HepG2 (cell line): ENCODE measurements around the gene DSTYK. TPM values are rescaled to one million over a fixed set of nuclear protein-coding genes. Genes with fewer than 3 reads are reported as not detected.

Experiments used
- CHCHD3 ChIP-seq: sonication (generic); formaldehyde crosslinking; IDR thresholded peaks from 2 replicates; pipeline ENCODE4 v1.8.0; 2022; ENCODE audit warnings: mild to moderate bottlenecking, missing genetic modification reagents, moderate library complexity
- DPF2 ChIP-seq: sonication (generic); formaldehyde crosslinking; IDR thresholded peaks from 2 replicates; pipeline ENCODE4 v1.4.0; 2020; ENCODE audit warnings: mild to moderate bottlenecking, low read depth, missing genetic modification reagents, borderline replicate concordance
- HNRNPL ChIP-seq: fragments of 200-400 bp; formaldehyde crosslinking; IDR thresholded peaks from 2 replicates; pipeline ENCODE4 v1.6.1; 2017; ENCODE audit warnings: mild to moderate bottlenecking, low read depth, low read length
- KLF13 ChIP-seq: sonication (generic); formaldehyde crosslinking; IDR thresholded peaks from 2 replicates; pipeline ENCODE4 v1.4.0; 2020; ENCODE audit warnings: mild to moderate bottlenecking, missing genetic modification reagents
- YEATS2 ChIP-seq: sonication (generic); formaldehyde crosslinking; IDR thresholded peaks from 2 replicates; pipeline ENCODE4 v1.4.0; 2020; ENCODE audit warnings: missing genetic modification reagents, borderline replicate concordance
- ZNF180 ChIP-seq: sonication (generic); formaldehyde crosslinking; IDR thresholded peaks from 2 replicates; pipeline ENCODE4 v1.4.0; 2020; ENCODE audit warnings: low read depth, missing genetic modification reagents, borderline replicate concordance
- ZNF264 ChIP-seq: sonication (generic); formaldehyde crosslinking; IDR thresholded peaks from 2 replicates; pipeline ENCODE4 v1.4.0; 2020; ENCODE audit warnings: missing genetic modification reagents
- ZNF441 ChIP-seq: sonication (generic); formaldehyde crosslinking; IDR thresholded peaks from 2 replicates; pipeline ENCODE4 v1.7.0; 2021; ENCODE audit warnings: missing genetic modification reagents, borderline replicate concordance
- ZNF556 ChIP-seq: sonication (generic); formaldehyde crosslinking; IDR thresholded peaks from 2 replicates; pipeline ENCODE4 v1.4.0; 2020; ENCODE audit warnings: mild to moderate bottlenecking, missing genetic modification reagents, borderline replicate concordance
- ZNF616 ChIP-seq: sonication (generic); formaldehyde crosslinking; IDR thresholded peaks from 2 replicates; pipeline ENCODE4 v1.5.0; 2020; ENCODE audit warnings: low read depth, mild to moderate bottlenecking, missing genetic modification reagents
- polyA plus RNA-seq, 8 experiments: library from polyadenylated mRNA; depleted of rRNA in 3 of 8; stranded (reverse) in 7 of 8; unstranded in 1 of 8; fragments of >200 nt; fragmentation: Illumina TruSeq in 4 of 8; extraction: Trizol in 4 of 8; gene quantifications; 2 replicates each; pipeline versions ENCODE4 v1.2.1 to v1.2.3, GENCODE V29; 2011 to 2016; ENCODE audit warnings: low read depth in 4 of 8, missing spikeins in 1 of 8, mixed read lengths in 1 of 8; ENCODE audit not compliant: insufficient read depth in 1 of 8
- total RNA-seq, 5 experiments: library from RNA; depleted of rRNA; stranded (reverse); fragments of >200 nt; fragmentation: Illumina TruSeq; extraction: Trizol; gene quantifications; 2 replicates each; pipeline ENCODE4 v1.2.3, GENCODE V29; 2016; ENCODE audit warnings: low read depth in 1 of 5
- TF ChIP-seq, protein P1 (sequence below), 2 experiments: sonication (generic) in 1 of 2; formaldehyde crosslinking in 1 of 2; IDR thresholded peaks; 2 replicates each; pipeline versions ENCODE4 v1.4.0 to v1.6.1; 2016 to 2020; ENCODE audit warnings: borderline replicate concordance in 1 of 2, low read depth in 1 of 2, mild to moderate bottlenecking in 1 of 2, missing genetic modification reagents in 1 of 2
- TF ChIP-seq, protein P2 (sequence below): sonication (generic); formaldehyde crosslinking; IDR thresholded peaks from 2 replicates; pipeline ENCODE4 v1.5.0; 2020; ENCODE audit warnings: mild to moderate bottlenecking, missing genetic modification reagents, borderline replicate concordance
- TF ChIP-seq, protein P3 (sequence below): IDR thresholded peaks from 2 replicates; pipeline ENCODE4 v1.6.1; 2016; ENCODE audit warnings: low read depth, borderline replicate concordance
- TF ChIP-seq, protein P4 (sequence below), 2 experiments: fragments of 450-650 bp in 1 of 2; sonication (generic) in 1 of 2; formaldehyde crosslinking; IDR thresholded peaks; 2 replicates each; pipeline versions ENCODE4 v1.5.0 to v1.8.0; 2020 to 2022; ENCODE audit warnings: mild to moderate bottlenecking in 1 of 2, missing genetic modification reagents in 1 of 2
- TF ChIP-seq, protein P5 (sequence below): sonication (generic); formaldehyde crosslinking; IDR thresholded peaks from 2 replicates; pipeline ENCODE4 v1.5.0; 2020; ENCODE audit warnings: missing genetic modification reagents, mild to moderate bottlenecking, borderline replicate concordance

DSTYK gene
- total and polyA plus RNA-seq, 2 of the 13 experiments (the other 11 are each of a cell fraction or from before 2014, with no cell fraction given), result 2.6 to 4.8 TPM

DNA sequence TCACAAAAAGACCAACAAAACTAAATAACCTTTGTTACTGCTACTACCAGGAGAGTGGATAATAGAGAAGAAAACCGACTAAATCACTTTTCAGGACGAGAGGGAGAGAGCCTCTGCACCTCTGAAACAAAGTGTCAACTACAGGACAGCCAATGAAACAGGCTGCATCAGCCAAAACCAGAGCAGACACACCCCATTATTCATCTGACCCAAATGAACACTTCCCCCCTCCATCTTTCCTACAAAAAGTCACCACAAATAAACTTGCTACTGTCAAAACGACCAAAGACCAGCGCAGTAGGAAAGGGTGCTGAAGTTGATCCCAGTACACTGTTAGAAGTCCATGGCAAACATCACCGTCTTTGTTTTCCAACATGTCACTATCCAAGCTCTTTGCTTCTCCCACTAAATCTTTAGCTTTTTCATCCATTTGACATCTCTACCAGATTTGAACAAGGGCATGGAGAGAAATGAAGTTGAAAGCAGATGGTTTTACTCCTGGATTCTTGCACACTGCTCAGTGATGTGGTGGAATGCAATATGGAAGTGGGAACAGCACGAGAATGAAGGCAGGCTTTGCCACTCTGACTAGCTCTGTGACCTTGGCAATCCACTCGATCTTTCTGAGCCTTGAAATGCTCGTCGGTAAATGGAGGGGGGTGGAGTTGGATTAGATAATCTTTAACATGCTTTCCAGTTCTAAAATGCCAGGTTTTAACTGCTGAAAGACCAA is 20.5 kb downstream of the DSTYK start (continued):
- TF ChIP-seq, protein P1, sequence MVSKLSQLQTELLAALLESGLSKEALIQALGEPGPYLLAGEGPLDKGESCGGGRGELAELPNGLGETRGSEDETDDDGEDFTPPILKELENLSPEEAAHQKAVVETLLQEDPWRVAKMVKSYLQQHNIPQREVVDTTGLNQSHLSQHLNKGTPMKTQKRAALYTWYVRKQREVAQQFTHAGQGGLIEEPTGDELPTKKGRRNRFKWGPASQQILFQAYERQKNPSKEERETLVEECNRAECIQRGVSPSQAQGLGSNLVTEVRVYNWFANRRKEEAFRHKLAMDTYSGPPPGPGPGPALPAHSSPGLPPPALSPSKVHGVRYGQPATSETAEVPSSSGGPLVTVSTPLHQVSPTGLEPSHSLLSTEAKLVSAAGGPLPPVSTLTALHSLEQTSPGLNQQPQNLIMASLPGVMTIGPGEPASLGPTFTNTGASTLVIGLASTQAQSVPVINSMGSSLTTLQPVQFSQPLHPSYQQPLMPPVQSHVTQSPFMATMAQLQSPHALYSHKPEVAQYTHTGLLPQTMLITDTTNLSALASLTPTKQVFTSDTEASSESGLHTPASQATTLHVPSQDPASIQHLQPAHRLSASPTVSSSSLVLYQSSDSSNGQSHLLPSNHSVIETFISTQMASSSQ (IDR thresholded peaks at IDR 0.05; ENCODE audit: low read depth), result peak; percentile 79
- TF ChIP-seq, protein P1 (CRISPR knock-in tag; IDR thresholded peaks at IDR 0.05; ENCODE audit: borderline replicate concordance), result peak; percentile 84; the same call in 1 of the 2 replicates
- TF ChIP-seq DPF2 (CRISPR knock-in tag) (no peak), ZNF264 (CRISPR knock-in tag) (no peak), ZNF441 (CRISPR knock-in tag) (no peak), HNRNPL (no peak), ZNF616 (no peak), ZNF180 (CRISPR knock-in tag) (no peak), KLF13 (no peak), ZNF556 (no peak), YEATS2 (CRISPR knock-in tag) (no peak), CHCHD3 (CRISPR knock-in tag) (no peak)
- TF ChIP-seq, protein P2, sequence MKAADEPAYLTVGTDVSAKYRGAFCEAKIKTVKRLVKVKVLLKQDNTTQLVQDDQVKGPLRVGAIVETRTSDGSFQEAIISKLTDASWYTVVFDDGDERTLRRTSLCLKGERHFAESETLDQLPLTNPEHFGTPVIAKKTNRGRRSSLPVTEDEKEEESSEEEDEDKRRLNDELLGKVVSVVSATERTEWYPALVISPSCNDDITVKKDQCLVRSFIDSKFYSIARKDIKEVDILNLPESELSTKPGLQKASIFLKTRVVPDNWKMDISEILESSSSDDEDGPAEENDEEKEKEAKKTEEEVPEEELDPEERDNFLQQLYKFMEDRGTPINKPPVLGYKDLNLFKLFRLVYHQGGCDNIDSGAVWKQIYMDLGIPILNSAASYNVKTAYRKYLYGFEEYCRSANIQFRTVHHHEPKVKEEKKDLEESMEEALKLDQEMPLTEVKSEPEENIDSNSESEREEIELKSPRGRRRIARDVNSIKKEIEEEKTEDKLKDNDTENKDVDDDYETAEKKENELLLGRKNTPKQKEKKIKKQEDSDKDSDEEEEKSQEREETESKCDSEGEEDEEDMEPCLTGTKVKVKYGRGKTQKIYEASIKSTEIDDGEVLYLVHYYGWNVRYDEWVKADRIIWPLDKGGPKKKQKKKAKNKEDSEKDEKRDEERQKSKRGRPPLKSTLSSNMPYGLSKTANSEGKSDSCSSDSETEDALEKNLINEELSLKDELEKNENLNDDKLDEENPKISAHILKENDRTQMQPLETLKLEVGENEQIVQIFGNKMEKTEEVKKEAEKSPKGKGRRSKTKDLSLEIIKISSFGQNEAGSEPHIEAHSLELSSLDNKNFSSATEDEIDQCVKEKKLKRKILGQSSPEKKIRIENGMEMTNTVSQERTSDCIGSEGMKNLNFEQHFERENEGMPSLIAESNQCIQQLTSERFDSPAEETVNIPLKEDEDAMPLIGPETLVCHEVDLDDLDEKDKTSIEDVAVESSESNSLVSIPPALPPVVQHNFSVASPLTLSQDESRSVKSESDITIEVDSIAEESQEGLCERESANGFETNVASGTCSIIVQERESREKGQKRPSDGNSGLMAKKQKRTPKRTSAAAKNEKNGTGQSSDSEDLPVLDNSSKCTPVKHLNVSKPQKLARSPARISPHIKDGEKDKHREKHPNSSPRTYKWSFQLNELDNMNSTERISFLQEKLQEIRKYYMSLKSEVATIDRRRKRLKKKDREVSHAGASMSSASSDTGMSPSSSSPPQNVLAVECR (CRISPR knock-in tag), result peak; percentile 25; the same call in 1 of the 2 replicates
- TF ChIP-seq, protein P3, sequence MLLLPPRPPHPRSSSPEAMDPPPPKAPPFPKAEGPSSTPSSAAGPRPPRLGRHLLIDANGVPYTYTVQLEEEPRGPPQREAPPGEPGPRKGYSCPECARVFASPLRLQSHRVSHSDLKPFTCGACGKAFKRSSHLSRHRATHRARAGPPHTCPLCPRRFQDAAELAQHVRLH (CRISPR knock-in tag), result no peak
- TF ChIP-seq, protein P4, sequence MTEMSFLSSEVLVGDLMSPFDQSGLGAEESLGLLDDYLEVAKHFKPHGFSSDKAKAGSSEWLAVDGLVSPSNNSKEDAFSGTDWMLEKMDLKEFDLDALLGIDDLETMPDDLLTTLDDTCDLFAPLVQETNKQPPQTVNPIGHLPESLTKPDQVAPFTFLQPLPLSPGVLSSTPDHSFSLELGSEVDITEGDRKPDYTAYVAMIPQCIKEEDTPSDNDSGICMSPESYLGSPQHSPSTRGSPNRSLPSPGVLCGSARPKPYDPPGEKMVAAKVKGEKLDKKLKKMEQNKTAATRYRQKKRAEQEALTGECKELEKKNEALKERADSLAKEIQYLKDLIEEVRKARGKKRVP (CRISPR knock-in tag; IDR thresholded peaks at IDR 0.05), result 0 out of 4 replicates have a peak, but pooled peaks of 1 of the 2 experiments have one; percentile 17
- TF ChIP-seq, protein P5, sequence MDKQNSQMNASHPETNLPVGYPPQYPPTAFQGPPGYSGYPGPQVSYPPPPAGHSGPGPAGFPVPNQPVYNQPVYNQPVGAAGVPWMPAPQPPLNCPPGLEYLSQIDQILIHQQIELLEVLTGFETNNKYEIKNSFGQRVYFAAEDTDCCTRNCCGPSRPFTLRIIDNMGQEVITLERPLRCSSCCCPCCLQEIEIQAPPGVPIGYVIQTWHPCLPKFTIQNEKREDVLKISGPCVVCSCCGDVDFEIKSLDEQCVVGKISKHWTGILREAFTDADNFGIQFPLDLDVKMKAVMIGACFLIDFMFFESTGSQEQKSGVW, result no peak
